Neural cell (in vitro differentiated cells): ENCODE results near the gene KIF22.

ENCODE experiments used
- CTCF ChIP-seq: fragments of 450-650 bp; IDR thresholded peaks from 2 replicates; pipeline ENCODE4 v1.5.1; 2014; ENCODE audit warnings: antibody characterized with exemption, mild to moderate bottlenecking, moderate library complexity; ENCODE audit not compliant: poor library complexity, severe bottlenecking
- EP300 ChIP-seq: fragments of 450-650 bp; conservative IDR thresholded peaks from 2 replicates; pipeline ENCODE4 v1.6.1; 2014; ENCODE audit warnings: antibody characterized with exemption, mild to moderate bottlenecking, moderate library complexity; ENCODE audit not compliant: poor library complexity, severe bottlenecking
- EZH2 ChIP-seq: fragments of 200-600, 300-800 bp; shearing (Covaris generic), sonication (generic); IDR thresholded peaks from 2 replicates; pipeline ENCODE4 v1.6.1; 2014; ENCODE audit warnings: antibody characterized with exemption, low read length, borderline replicate concordance, mild to moderate bottlenecking; ENCODE audit not compliant: insufficient read depth, poor library complexity, severe bottlenecking
- POLR2AphosphoS5 ChIP-seq: IDR thresholded peaks from 2 replicates; pipeline ENCODE4 v1.6.1; 2012
- RAD21 ChIP-seq: fragments of 450-650 bp; conservative IDR thresholded peaks from 2 replicates; pipeline ENCODE4 v1.6.1; 2014; ENCODE audit warnings: antibody characterized with exemption, mild to moderate bottlenecking, moderate library complexity
- REST ChIP-seq: IDR thresholded peaks from 2 replicates; pipeline ENCODE4 v1.6.1; 2012; ENCODE audit warnings: borderline replicate concordance

- TF ChIP-seq CTCF (no peak), RAD21 (no peak), EZH2 (no peak), REST (no peak), EP300 (no peak), POLR2AphosphoS5 (no peak)
Measured at GRCh38 chr16:29765167-29766032, 25.2 kb upstream of the KIF22 start.
